HG02884 (cell line): ENCODE data around the gene AP3B1.
A peak's percentile ranks its signal among the peaks of the same experiment; 100 is the strongest.

Experiments
- ATAC-seq: cut with Tn5 transposase; IDR thresholded peaks from one replicate; pipeline ENCODE4 v1.9.1; 2021; ENCODE audit warnings: mild to moderate bottlenecking, moderate library complexity; ENCODE audit not compliant: unreplicated experiment

AP3B1 gene

DNA sequence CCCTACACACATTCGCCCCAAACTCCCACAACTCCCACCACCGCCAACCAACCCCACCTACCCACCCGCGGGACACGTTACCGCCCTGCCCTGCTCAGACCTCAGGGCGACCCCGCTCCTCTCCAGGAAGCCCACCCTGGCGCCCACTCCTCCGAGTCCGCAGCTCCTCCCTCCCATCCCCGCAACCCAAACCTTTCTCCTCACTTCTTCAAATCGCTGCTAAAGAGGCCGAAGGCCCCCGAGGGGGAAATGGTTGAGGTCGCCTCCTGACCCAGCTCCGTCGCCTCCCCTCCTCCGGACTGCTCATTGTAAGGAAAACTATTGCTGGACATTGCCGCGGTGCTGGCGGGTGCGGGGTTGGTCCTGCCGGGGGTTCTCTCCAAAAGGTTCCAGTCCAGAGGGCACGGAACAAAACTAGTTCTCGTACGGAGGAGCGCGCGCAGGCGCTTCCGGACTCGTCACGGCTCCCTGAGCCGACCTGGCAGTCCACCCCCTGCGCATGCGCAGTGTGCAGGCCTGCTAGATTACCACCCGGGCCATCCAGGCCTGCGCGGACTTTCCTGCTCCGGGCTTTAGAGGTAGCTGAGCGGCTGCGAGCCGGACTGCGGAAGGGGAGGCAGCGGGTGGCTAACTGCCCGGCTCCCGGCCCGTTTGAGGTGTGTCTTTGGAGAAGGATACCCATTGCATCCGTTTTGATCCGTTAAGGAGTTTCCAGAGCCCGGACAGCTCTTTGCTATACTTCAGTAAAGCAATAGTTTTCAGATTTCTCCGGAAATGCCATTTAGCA lies at the start of gene AP3B1:
Gene AP3B1 (minus strand): TSS at position 451 of the 787 bp plus-strand sequence. CDS start 119 bp downstream, at position 332.
- peak; percentile 88 for ATAC-seq

DNA sequence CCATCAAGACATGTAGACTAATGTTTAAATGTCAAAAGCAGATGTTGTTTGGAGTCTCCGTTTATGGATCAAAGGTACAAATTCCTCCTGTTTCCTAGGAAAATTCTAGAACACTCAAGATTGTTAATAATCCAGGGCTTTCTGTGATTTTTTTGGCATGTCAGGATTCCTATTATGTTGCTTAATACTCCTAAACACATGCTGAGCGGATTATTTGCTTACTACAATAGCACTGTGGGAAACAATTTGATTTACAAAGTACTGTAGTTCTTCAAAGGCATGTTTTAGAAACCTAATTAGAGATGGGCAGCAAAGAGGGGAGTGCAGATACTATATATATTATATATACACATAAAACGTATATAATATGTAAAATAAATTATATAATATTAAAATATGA lies 46.9 kb upstream of the AP3B1 start:
- ATAC-seq = no peak

- no peak for ATAC-seq
Measured at GRCh38 chr5:78339617-78340436, 45.3 kb upstream of the AP3B1 start.

- no peak for ATAC-seq
Measured at GRCh38 chr5:78336698-78337097, 42.2 kb upstream of the AP3B1 start.

DNA sequence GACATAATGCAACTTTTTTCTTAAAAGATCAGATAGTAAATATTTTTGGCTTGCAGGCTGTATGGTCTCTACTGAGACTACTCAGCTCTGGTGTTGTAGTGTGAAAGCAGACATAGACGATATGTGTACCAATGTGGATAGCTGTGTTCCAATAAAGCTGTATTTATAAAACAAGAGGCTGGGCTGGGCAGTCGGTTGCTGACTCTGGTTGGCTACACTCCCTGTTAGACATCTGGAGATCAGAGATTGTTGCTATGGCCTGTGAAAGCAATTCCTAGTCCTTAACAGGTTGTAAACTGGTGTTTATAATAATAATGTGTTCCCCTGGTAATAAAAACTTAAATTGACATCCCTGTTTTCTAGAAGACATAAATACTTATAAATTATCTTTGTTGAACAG lies 41.5 kb upstream of the AP3B1 start:
- ATAC-seq = no peak

- no peak for ATAC-seq
Measured at GRCh38 chr5:78334811-78335210, 40.3 kb upstream of the AP3B1 start.

DNA sequence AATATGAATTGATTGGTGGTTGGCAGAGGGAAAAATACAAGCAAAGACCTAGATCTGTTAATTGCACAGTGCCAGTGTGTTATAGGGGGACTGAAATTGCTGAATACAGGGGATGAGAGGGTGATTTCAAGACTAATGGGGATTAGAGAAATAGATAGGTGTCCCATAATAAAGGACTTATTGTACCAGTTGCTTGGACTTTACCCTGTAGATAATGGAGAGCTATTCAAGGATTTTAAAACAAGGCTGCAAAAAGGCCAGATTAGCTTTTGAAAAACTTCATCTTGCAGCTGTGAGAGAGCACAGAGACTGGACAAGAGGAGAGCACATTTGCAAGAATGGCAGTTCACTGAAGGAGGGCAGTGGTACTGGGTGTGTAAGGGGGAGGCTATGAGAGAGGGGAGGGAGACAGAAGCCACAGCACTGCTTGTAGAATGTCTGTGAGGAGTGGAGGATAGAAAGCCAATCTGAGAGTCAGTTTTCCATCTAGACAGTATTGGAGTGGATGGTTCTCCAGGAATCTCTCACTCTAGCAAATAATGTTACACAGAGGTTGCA lies 37.1 kb upstream of the AP3B1 start:
- ATAC-seq = no peak

GRCh38 chr5:78328585-78329173 lies 34.2 kb upstream of the AP3B1 start:
- no peak for ATAC-seq

DNA sequence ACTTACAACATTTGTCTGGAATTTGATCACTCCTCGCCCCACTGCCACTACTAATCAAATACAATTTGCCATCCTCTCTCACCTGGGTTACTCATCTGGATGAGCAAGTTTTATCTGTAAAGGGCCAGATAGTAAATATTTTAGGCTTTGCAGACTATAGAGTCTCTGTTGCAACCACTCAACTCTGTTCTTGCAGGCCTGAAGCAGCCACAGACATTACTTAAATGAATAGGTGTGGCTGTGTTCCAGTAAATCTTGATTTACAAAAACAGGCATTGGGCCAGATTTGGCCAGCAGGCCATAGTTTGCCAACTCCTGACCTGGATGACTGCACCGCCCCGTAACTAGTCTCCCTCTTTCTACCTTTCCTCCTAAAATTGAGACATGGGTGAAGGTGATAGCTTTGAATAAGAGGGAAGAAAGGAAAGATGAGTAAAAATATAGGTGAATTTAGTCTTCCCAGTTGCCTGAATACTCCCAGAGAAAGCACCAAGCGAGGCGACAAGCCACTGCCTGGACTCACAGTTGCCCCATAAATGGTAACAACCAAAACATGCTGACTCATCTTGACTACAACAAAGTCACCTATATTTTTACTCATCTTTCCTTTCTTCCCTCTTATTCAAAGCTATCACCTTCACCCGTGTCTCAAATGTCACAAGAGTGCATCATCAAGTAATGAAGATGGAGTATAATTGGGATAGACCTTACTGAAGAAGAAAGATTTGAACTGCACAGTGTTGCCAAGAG lies 33.4 kb upstream of the AP3B1 start:
- no peak for ATAC-seq

DNA sequence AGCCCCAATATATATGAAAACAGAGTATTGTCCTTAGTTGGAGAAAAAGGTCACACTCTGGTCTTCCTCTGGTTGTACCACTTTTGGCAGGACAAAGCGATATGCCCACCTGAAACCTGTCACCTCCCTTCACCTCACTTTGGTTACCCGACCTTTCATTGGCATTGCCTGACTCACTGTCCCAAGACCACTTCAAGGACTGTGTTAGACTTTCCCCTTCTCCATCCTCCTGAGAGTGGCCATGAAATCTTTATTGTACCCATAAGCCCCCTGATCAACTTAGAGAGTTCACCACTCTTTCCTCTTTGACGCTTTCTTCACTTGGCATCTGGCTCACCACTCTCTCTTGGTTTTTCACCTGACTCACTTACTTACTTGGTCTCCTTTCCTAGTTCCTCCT lies 32.4 kb upstream of the AP3B1 start:
- no peak for ATAC-seq

- no peak for ATAC-seq
Measured at GRCh38 chr5:78323241-78323640, 28.7 kb upstream of the AP3B1 start.

DNA sequence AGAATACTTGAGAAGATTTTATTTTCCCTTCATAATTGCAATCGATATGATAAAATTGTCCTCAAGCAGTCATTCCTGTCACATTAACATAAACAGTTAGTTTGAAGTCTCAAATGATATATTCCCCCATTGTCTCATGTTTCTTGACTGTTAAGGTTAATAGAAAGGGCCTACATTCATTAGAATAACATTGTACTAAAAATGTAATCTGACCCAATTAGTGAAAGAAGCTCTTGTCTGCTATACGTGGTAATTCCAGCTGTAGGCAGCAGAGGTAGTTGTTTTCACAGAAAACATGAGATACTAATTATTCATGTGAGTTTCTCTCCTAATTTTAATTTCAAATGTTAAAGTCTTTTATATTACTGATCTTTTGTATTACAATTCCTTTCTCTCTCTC lies 25.9 kb upstream of the AP3B1 start:
- no peak for ATAC-seq

GRCh38 chr5:78318337-78318736 lies 23.8 kb upstream of the AP3B1 start:
- ATAC-seq = no peak

- ATAC-seq = no peak
Measured at GRCh38 chr5:78317515-78317914, 23.0 kb upstream of the AP3B1 start.

DNA sequence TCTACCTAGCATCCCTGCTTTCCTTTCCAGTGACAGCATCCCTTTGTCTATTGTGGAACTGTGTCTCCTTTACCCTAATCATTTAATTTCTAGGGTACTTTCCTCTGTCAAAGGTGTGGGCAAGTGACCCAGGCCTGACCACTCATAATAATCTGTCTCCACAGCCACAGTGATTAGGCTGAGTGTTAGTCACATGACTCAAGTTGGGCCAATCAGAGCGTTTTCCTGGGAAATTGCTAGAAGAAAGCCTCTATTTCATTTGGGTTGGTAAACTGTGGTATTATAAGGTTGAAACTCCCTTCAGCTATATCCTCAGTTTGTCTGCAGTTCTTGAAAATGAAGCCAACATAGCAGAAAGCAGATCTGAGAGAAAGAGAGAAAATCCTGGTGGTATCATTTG lies 14.2 kb upstream of the AP3B1 start:
- ATAC-seq = no peak

DNA sequence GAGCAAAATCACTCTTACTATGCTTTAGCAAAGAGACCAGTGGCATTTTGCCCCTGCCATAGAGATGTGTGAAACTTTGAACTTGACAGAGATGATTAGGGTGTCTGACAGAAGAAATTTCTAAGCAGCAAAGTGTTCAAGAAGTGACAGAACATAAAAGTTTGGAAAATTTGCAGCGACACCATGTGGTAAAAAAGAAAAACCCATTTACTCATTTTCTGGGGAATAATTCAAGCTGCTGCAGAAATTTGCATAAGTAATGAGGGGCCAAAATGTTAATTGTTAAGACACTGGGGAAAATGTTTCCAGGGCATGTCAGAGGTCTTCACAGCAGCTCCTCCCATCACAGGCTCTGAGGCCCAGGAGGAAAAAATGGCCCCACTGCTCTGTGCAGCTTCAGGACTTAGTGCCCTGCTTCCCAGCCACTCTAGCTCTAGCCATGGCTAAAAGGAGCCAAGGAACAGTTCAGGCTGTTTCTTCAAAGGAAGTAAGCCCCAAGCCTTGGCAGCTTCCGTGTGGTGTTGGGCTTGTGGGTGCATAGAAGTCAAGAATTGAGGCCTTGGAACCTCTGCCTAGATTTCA lies 6.1 kb upstream of the AP3B1 start:
- no peak for ATAC-seq

DNA sequence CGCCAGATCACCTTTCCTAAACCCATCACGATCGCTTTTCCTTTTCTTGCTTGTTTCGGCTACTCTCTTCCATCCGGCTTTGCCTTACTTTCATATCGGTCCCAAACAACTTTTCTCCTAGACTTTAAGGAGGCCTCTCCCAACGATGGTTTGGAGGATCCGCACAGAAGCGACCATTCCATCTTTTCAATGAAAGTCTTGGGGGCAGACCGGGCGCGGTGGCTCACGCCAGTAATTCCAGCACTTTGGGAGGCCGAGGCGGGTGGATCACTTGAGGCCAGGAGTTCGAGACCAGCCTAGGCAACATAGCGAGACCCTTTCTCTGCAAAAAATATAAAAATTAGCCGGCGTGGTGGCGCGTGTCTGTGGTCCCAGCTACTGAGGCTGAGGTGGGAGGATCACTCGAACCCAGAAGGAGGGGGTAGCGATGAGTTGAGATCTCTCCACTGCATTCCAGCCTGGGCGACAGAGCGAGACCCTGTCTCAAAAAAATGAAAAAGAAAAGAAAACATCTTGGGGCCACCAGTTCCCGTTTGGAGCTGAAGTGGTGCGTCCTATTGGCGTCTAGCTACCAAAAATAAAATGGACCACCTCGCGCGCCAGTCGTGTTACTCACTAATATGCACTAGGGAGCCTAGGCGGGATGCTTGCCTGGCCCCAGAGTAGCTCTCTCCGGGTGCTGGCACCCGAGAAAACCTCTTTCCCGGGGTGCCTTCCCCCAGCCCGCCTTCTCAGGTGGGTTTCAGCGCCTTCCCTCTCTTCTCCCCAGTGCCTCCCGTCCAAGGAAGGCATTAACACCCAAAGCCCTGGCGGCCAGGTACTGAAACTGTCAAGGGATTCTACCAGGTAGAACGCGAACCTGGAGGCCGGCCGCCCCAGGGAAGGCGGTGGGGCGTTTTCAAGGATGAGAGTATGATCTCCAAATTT lies 800 bp upstream of the AP3B1 start:
- no peak for ATAC-seq

DNA sequence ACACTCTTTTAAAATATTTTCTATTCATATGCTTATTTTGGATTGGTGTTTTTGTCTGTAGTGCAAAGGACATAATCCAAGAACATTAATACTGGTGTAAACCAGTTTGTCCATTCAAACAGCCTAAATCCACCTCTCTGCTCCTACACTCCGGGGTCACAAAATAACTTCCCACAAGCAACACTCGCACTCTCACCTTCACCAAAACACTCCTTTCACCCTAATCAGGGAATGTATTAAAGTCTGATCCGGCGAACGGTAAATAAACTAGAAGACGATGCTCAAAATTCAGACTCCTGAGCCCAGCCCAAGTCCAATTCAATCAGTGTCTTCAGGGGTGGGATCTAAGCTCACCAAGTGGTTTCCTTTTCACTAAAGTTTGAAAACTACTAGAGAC lies 649 bp downstream of the AP3B1 start:
- ATAC-seq = no peak

- ATAC-seq = no peak
Measured at GRCh38 chr5:78291687-78292086, 2.8 kb downstream of the AP3B1 start.
